Measurements from ENCODE around the gene GAB2. TPM values are rescaled to one million over a fixed set of nuclear protein-coding genes. Genes with fewer than 3 reads are reported as not detected.

Gene GAB2
- total and polyA plus RNA-seq, 2 of the 13 experiments (the other 11 are each of a cell fraction or from before 2014, with no cell fraction given): 4.1 to 8.6 TPM

GRCh38 chr11:78290293-78291176 is 127.1 kb downstream of the GAB2 start (continued):
- TF ChIP-seq SOX6 (IDR thresholded peaks at IDR 0.05) (no peak), SOX6 (CRISPR knock-in tag; IDR thresholded peaks at IDR 0.05) (peak; percentile 98), HNF4A (CRISPR knock-in tag; IDR thresholded peaks at IDR 0.05) (peak; percentile 96), HES4 (CRISPR knock-in tag; IDR thresholded peaks at IDR 0.05; ENCODE audit: borderline replicate concordance) (no peak), ZNF292 (CRISPR knock-in tag; IDR thresholded peaks at IDR 0.05; ENCODE audit: borderline replicate concordance, low read depth) (peak; percentile 96; the same call in 1 of the 2 replicates), REL (CRISPR knock-in tag; conservative IDR thresholded peaks at IDR 0.05) (no peak), ZNF761 (CRISPR knock-in tag; conservative IDR thresholded peaks at IDR 0.05) (peak; percentile 71; the same call in 1 of the 2 replicates), ZHX1 (CRISPR knock-in tag; IDR thresholded peaks at IDR 0.05; ENCODE audit: low read depth) (peak; percentile 86), TEAD3 (CRISPR knock-in tag; optimal IDR thresholded peaks at IDR 0.05; ENCODE audit: borderline replicate concordance) (peak; percentile 91), ZNF691 (CRISPR knock-in tag; IDR thresholded peaks at IDR 0.05; ENCODE audit: borderline replicate concordance, low read depth) (peak; percentile 90; the same call in 1 of the 2 replicates), GATAD2A (CRISPR knock-in tag; IDR thresholded peaks at IDR 0.05) (peak; percentile 100), ZNF569 (CRISPR knock-in tag; IDR thresholded peaks at IDR 0.05; ENCODE audit: borderline replicate concordance) (no peak), HNRNPUL1 (IDR thresholded peaks at IDR 0.05; ENCODE audit: low read depth, low read length) (no peak), ZSCAN21 (CRISPR knock-in tag; IDR thresholded peaks at IDR 0.05; ENCODE audit: borderline replicate concordance) (no peak; the same call in 1 of the 2 replicates), TOE1 (CRISPR knock-in tag; IDR thresholded peaks at IDR 0.05) (peak; percentile 96)
- TF ChIP-seq, protein P1, sequence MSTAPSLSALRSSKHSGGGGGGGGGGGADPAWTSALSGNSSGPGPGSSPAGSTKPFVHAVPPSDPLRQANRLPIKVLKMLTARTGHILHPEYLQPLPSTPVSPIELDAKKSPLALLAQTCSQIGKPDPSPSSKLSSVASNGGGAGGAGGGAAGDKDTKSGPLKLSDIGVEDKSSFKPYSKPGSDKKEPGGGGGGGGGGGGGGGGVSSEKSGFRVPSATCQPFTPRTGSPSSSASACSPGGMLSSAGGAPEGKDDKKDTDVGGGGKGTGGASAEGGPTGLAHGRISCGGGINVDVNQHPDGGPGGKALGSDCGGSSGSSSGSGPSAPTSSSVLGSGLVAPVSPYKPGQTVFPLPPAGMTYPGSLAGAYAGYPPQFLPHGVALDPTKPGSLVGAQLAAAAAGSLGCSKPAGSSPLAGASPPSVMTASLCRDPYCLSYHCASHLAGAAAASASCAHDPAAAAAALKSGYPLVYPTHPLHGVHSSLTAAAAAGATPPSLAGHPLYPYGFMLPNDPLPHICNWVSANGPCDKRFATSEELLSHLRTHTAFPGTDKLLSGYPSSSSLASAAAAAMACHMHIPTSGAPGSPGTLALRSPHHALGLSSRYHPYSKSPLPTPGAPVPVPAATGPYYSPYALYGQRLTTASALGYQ (CRISPR knock-in tag; IDR thresholded peaks at IDR 0.05): peak; percentile 78; the same call in 1 of the 2 replicates
- TF ChIP-seq, protein P2, sequence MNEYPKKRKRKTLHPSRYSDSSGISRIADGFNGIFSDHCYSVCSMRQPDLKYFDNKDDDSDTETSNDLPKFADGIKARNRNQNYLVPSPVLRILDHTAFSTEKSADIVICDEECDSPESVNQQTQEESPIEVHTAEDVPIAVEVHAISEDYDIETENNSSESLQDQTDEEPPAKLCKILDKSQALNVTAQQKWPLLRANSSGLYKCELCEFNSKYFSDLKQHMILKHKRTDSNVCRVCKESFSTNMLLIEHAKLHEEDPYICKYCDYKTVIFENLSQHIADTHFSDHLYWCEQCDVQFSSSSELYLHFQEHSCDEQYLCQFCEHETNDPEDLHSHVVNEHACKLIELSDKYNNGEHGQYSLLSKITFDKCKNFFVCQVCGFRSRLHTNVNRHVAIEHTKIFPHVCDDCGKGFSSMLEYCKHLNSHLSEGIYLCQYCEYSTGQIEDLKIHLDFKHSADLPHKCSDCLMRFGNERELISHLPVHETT (CRISPR knock-in tag; conservative IDR thresholded peaks at IDR 0.05): peak; percentile 68; the same call in 1 of the 2 replicates
